GM19025 (cell line): ENCODE data around the gene KIAA1958.

Experiments used
- ATAC-seq: cut with Tn5 transposase; IDR thresholded peaks from one replicate; pipeline ENCODE4 v1.9.1; 2021; ENCODE audit warnings: mild to moderate bottlenecking, low read depth, moderate library complexity; ENCODE audit not compliant: unreplicated experiment

Gene KIAA1958

GRCh38 chr9:112486221-112487007 is at the start of gene KIAA1958:
KIAA1958 (plus strand) TSS chr9:112486827; CDS start chr9:112574081, 87,254 bp downstream.
- peak; percentile 90 for ATAC-seq

GRCh38 chr9:112437406-112437805 is 49.2 kb upstream of the KIAA1958 start:
- no peak for ATAC-seq

- no peak for ATAC-seq
Measured at GRCh38 chr9:112439171-112439570, 47.5 kb upstream of the KIAA1958 start.

GRCh38 chr9:112439825-112440224 is 46.8 kb upstream of the KIAA1958 start:
- no peak for ATAC-seq

- ATAC-seq, result no peak
Measured at GRCh38 chr9:112443200-112443599, 43.4 kb upstream of the KIAA1958 start.

GRCh38 chr9:112443636-112444035 is 43.0 kb upstream of the KIAA1958 start:
- no peak for ATAC-seq

GRCh38 chr9:112445196-112445595 is 41.4 kb upstream of the KIAA1958 start:
- no peak for ATAC-seq

- ATAC-seq, result no peak
Measured at GRCh38 chr9:112446080-112446479, 40.5 kb upstream of the KIAA1958 start.

GRCh38 chr9:112446526-112446925 is 40.1 kb upstream of the KIAA1958 start:
- ATAC-seq, result no peak

GRCh38 chr9:112447283-112447761 is 39.3 kb upstream of the KIAA1958 start:
- no peak for ATAC-seq

- no peak for ATAC-seq
Measured at GRCh38 chr9:112462855-112463254, 23.8 kb upstream of the KIAA1958 start.

- ATAC-seq, result no peak
Measured at GRCh38 chr9:112465352-112465751, 21.3 kb upstream of the KIAA1958 start.

GRCh38 chr9:112472996-112473395 is 13.6 kb upstream of the KIAA1958 start:
- no peak for ATAC-seq

GRCh38 chr9:112473986-112474385 is 12.6 kb upstream of the KIAA1958 start:
- ATAC-seq, result no peak

- no peak for ATAC-seq
Measured at GRCh38 chr9:112475318-112475717, 11.3 kb upstream of the KIAA1958 start.

GRCh38 chr9:112477330-112477729 is 9.3 kb upstream of the KIAA1958 start:
- ATAC-seq, result no peak

- no peak for ATAC-seq
Measured at GRCh38 chr9:112479221-112479620, 7.4 kb upstream of the KIAA1958 start.

GRCh38 chr9:112484607-112485006 is 2.0 kb upstream of the KIAA1958 start:
- no peak for ATAC-seq

GRCh38 chr9:112485574-112485973 is 1.1 kb upstream of the KIAA1958 start:
- no peak for ATAC-seq

- peak; percentile 44 for ATAC-seq
Measured at GRCh38 chr9:112487008-112487798, 576 bp downstream of the KIAA1958 start.

GRCh38 chr9:112487799-112488340 is 1.2 kb downstream of the KIAA1958 start:
- ATAC-seq, result no peak
